Smooth muscle cell (in vitro differentiated cells): ENCODE results near the gene TCP10L. TPM values are rescaled to one million over a fixed set of nuclear protein-coding genes. Genes with fewer than 3 reads are reported as not detected.

Source experiments
- DNase-seq: peaks from one replicate; lab custom pipeline; 2025; ENCODE audit not compliant: unreplicated experiment; lab: John Stamatoyannopoulos, UW
- H2AFZ ChIP-seq: fragments of 200-600 bp; sonication (generic); 2 replicates; pipeline ENCODE4 v1.6.0; 2016; ENCODE audit warnings: antibody characterized with exemption, low read depth, mild to moderate bottlenecking
- H3F3A ChIP-seq: fragments of 200-600 bp; sonication (generic); 2 replicates; pipeline ENCODE4 v1.6.0; 2017; ENCODE audit warnings: antibody characterized with exemption, low read depth
- H3K27ac ChIP-seq: fragments of 200-600 bp; sonication (generic); 2 replicates; pipeline ENCODE4 v1.5.1; 2016; ENCODE audit warnings: low read depth, mild to moderate bottlenecking
- H3K27me3 ChIP-seq: fragments of 200-600 bp; sonication (generic); 2 replicates; pipeline ENCODE4 v1.6.1; 2016; ENCODE audit warnings: low read depth, mild to moderate bottlenecking
- H3K36me3 ChIP-seq: fragments of 200-600 bp; sonication (generic); 2 replicates; pipeline ENCODE4 v1.5.1; 2016; ENCODE audit warnings: low read depth
- H3K4me1 ChIP-seq: fragments of 200-600 bp; sonication (generic); 2 replicates; pipeline ENCODE4 v1.5.1; 2016; ENCODE audit warnings: low read depth
- H3K4me2 ChIP-seq: fragments of 200-600 bp; sonication (generic); 2 replicates; pipeline ENCODE4 v1.6.0; 2016; ENCODE audit warnings: mild to moderate bottlenecking
- H3K4me3 ChIP-seq: fragments of 200-600 bp; sonication (generic); 2 replicates; pipeline ENCODE4 v1.5.1; 2016; ENCODE audit warnings: mild to moderate bottlenecking
- H3K79me2 ChIP-seq: fragments of 200-600 bp; sonication (generic); 2 replicates; pipeline ENCODE4 v1.6.0; 2016; ENCODE audit warnings: low read depth, mild to moderate bottlenecking
- H3K9ac ChIP-seq: fragments of 200-600 bp; sonication (generic); 2 replicates; pipeline ENCODE4 v1.6.0; 2016; ENCODE audit warnings: low read depth
- H3K9me3 ChIP-seq: fragments of 200-600 bp; sonication (generic); replicated peaks from 2 replicates; pipeline ENCODE4 v1.5.1; 2016; ENCODE audit warnings: low read depth
- H4K20me1 ChIP-seq: fragments of 200-600 bp; sonication (generic); 2 replicates; pipeline ENCODE4 v1.6.0; 2016; ENCODE audit warnings: low read depth
- WGBS: methylation state at CpG from one replicate; pipeline ENCODE4 v1.1.7; 2016; ENCODE audit warnings: low lambda C conversion rate; 5-methylcytosine and 5-hydroxymethylcytosine counted together
- polyA plus RNA-seq: library from polyadenylated mRNA; unstranded; fragments of >200 nt; fragmentation: Nextera tagmentation; extraction: Ambion mirVana; gene quantifications from 2 replicates; pipeline ENCODE4 v1.2.1, GENCODE V29; 2016
- total RNA-seq: library from RNA; depleted of rRNA; stranded (reverse); fragments of >200 nt; gene quantifications from 2 replicates; pipeline ENCODE4 v1.2.3, GENCODE V29; 2014
- TF ChIP-seq, protein P1 (sequence below): fragments of 200-600 bp; sonication (generic); IDR thresholded peaks from 2 replicates; pipeline ENCODE4 v1.5.1; 2017; ENCODE audit warnings: borderline replicate concordance, mild to moderate bottlenecking, antibody characterized with exemption; ENCODE audit not compliant: insufficient read depth, poor library complexity, severe bottlenecking

Gene TCP10L
- total and polyA plus RNA-seq, 2 experiments from 2014 or later = 0.96 TPM; not detected in 1

DNA sequence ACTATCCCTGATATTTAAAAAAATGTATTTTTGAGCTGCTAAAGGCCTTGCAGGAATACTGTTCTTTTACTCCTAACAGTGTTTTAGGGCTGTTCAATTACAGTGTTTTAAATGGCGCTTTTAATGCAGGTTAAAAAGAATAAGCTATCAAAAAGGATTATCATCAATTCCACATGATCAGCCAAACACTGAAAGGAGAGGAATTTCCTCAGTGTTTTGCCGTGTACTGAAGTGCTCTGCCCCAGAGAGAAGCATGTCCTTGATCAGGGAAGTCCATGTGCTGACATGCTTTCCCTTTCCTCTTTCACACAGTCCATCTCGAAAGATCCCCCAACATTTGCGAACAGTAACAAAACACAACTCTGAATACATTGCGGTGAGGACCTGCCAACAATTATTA, 23.5 kb upstream of the TCP10L start:
- Histone ChIP-seq H3K4me3 (no peak overlapping the region), H3K4me2 (no peak overlapping the region), H2AFZ (no peak overlapping the region), H3K9ac (no peak overlapping the region), H3K79me2 (peaks cover 11% of the 10 kb centered on the region), H3K27me3 (no peaks in the 10 kb centered on the region), H3K36me3 (no peaks in the 10 kb centered on the region), H3K4me1 (peaks cover 6% of the 10 kb centered on the region), H3K9me3 (no peaks in the 10 kb centered on the region), H3K27ac (no peak overlapping the region), H3F3A (no peaks in the 10 kb centered on the region), H4K20me1 (no peaks in the 10 kb centered on the region)
- no peak for DNase-seq
- WGBS = over 99% methylated on average over 5 of the region's 5 CpGs
- TF ChIP-seq, protein P1, sequence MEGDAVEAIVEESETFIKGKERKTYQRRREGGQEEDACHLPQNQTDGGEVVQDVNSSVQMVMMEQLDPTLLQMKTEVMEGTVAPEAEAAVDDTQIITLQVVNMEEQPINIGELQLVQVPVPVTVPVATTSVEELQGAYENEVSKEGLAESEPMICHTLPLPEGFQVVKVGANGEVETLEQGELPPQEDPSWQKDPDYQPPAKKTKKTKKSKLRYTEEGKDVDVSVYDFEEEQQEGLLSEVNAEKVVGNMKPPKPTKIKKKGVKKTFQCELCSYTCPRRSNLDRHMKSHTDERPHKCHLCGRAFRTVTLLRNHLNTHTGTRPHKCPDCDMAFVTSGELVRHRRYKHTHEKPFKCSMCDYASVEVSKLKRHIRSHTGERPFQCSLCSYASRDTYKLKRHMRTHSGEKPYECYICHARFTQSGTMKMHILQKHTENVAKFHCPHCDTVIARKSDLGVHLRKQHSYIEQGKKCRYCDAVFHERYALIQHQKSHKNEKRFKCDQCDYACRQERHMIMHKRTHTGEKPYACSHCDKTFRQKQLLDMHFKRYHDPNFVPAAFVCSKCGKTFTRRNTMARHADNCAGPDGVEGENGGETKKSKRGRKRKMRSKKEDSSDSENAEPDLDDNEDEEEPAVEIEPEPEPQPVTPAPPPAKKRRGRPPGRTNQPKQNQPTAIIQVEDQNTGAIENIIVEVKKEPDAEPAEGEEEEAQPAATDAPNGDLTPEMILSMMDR = no peak

DNA sequence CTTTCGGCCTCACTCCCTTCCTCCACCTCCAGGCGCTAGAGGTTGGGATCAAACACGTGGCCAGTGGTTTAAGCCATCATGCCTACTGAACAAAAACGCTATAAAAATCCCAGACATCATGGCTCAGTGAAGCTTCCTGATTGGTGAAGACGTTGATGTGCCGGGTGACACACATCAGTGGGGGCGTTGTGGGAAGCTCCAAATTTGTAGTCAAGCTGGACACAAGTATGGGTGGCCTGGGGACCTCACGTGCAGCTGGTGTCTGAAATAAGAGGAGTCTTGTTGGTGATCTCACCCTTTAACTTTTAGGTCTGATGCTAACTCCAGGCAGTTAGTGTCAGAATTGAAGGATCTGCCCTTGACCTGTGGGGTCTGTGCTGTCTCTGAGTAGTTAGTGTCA, 20.1 kb upstream of the TCP10L start:
- Histone ChIP-seq H3K36me3 (no peaks in the 10 kb centered on the region), H3K79me2 (peaks cover 4% of the 10 kb centered on the region), H3F3A (peaks cover 4% of the 10 kb centered on the region), H4K20me1 (no peaks in the 10 kb centered on the region), H3K27me3 (no peaks in the 10 kb centered on the region), H3K4me3 (no peak overlapping the region), H3K27ac (no peak overlapping the region), H3K4me2 (no peak overlapping the region), H3K4me1 (no peaks in the 10 kb centered on the region), H2AFZ (no peak overlapping the region), H3K9ac (no peak overlapping the region), H3K9me3 (no peaks in the 10 kb centered on the region)
- DNase-seq = no peak
- 84% methylated on average over 8 of the region's 8 CpGs for WGBS
- TF ChIP-seq, protein P1 = no peak

DNA sequence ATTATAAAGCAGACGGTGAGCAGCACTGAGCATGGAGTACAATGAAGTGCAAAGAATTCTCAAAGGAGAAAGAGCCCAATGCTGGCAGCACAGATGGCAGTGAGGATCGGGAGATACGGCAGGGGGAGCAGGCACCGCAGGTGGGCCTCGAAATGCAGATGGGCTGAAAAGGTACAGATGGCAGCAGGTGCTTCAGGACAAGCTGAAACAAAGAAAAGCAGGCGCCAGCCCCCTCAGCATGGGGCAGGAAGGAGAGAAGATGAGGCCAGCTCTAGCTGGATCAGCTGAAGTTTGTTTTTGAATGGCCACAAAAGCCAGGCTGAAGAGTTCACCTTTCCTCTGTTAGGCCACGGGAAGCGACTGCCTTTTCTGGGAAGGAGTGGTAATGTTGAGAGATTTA, 19.1 kb upstream of the TCP10L start:
- Histone ChIP-seq H3F3A (peaks cover 4% of the 10 kb centered on the region), H3K27me3 (no peaks in the 10 kb centered on the region)

DNA sequence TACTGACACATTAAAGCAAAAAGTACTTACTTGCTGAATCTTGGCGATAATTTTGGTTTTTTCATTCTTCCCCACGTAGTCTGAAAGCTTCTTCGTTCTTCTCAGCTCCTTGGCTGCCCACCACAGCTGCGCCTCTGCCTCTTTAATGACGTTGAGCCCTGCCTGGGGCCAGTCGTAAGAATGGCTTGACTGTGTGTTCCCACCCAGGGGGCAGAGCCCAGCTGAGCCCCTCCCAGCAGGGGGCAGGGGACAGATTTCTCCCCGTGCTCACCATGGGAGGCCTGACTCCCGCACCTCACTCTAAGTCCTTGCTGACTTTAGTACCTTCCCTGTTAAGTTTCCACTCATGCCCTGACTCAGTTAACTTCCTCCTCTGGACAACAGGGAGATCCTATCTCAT, 17.8 kb upstream of the TCP10L start:
- 72% methylated on average over 8 of the region's 8 CpGs for WGBS
- Histone ChIP-seq H3K4me3 (no peak overlapping the region), H3K79me2 (no peaks in the 10 kb centered on the region), H3K4me2 (no peak overlapping the region), H2AFZ (no peak overlapping the region), H3F3A (peaks cover 4% of the 10 kb centered on the region), H3K27ac (no peak overlapping the region), H3K36me3 (no peaks in the 10 kb centered on the region), H3K9ac (no peak overlapping the region), H3K4me1 (no peaks in the 10 kb centered on the region), H4K20me1 (no peaks in the 10 kb centered on the region), H3K9me3 (no peaks in the 10 kb centered on the region), H3K27me3 (no peaks in the 10 kb centered on the region)
- no peak for DNase-seq
- TF ChIP-seq, protein P1 = no peak

More for the DNA sequence above, 19.1 kb upstream of the TCP10L start:
- no peaks in the 10 kb centered on the region for H3K9me3 ChIP-seq
- H3K79me2 ChIP-seq = no peaks in the 10 kb centered on the region
- no peak overlapping the region for H3K9ac ChIP-seq
- H3K4me3 ChIP-seq = no peak overlapping the region
- no peak for DNase-seq
- H3K4me1 ChIP-seq = no peaks in the 10 kb centered on the region
- no peak overlapping the region for H3K27ac ChIP-seq
- H2AFZ ChIP-seq = no peak overlapping the region
- 82% methylated on average over 8 of the region's 8 CpGs for WGBS
- H3K4me2 ChIP-seq = no peak overlapping the region
- H4K20me1 ChIP-seq = no peaks in the 10 kb centered on the region
- no peaks in the 10 kb centered on the region for H3K36me3 ChIP-seq
- TF ChIP-seq, protein P1 = no peak
